HepG2 (cell line): Measurements from ENCODE around the gene FALEC. TPM values are rescaled to one million over a fixed set of nuclear protein-coding genes. Genes with fewer than 3 reads are reported as not detected.

Source experiments
- ATAC-seq: fragments of 200-7000 bp; cut with Tn5 transposase; 3 replicates; pipeline ENCODE4 v1.9.1; 2020; ENCODE audit warnings: mild to moderate bottlenecking, moderate library complexity
- BruUV-seq: library from RNA; stranded (reverse); fragments of 400-500 nt; replicated peaks from 2 replicates; lab custom pipeline; 2021; lab: Mats Ljungman, UMichigan
- CTCF ChIA-PET: fragments of 300-600 bp; formaldehyde crosslinking; extraction: SDS; loops from one replicate; lab custom pipeline; 2021; ENCODE audit warnings: low total read pairs, inconsistent platforms, low intra/inter-chr PET ratio; lab: Yijun Ruan, JAX
- POLR2A ChIA-PET: fragments of 350-600 bp; sonication (Branson Sonifier 250); formaldehyde crosslinking; loops from one replicate; lab custom pipeline; 2020; ENCODE audit warnings: antibody characterized with exemption, inconsistent platforms; lab: Yijun Ruan, JAX
- DNase-seq: peaks from one replicate; pipeline ENCODE4 v3.0.0-alpha.2; 2015; ENCODE audit warnings: low spot score
- FAIRE-seq: peaks from 3 replicates; lab custom pipeline; 2011; peaks lifted over from hg19 to GRCh38; lab: Jason Lieb, UNC
- H2AFZ ChIP-seq: one replicate; pipeline ENCODE4 v1.6.1; 2011; ENCODE audit warnings: low read length, inconsistent platforms
- H3K27ac ChIP-seq: fragments of 300-600 bp; 3 replicates; pipeline ENCODE4 v1.8.0; 2011; ENCODE audit warnings: mixed run types, mild to moderate bottlenecking, mixed read lengths, low read length, inconsistent platforms; ENCODE audit not compliant: insufficient read depth; ENCODE audit errors: extremely low read length
- H3K27me3 ChIP-seq, 2 experiments: fragments of 200-600 bp in 1 of 2; 2 replicates in 1 of 2; 3 replicates in 1 of 2; pipeline versions ENCODE4 v1.6.0 to v1.8.0; 2011; ENCODE audit warnings: low read length in 2 of 2, mild to moderate bottlenecking in 2 of 2, moderate library complexity in 2 of 2, inconsistent platforms in 1 of 2; ENCODE audit not compliant: insufficient read depth in 2 of 2, control insufficient read depth in 1 of 2
- H3K36me3 ChIP-seq, 2 experiments: fragments of 200-600 bp in 1 of 2; replicated peaks in 1 of 2; 2 replicates in 1 of 2; 3 replicates in 1 of 2; pipeline versions ENCODE4 v1.5.1 to v1.8.0; 2011; ENCODE audit warnings: low read length in 2 of 2, inconsistent platforms in 1 of 2; ENCODE audit not compliant: insufficient read depth in 2 of 2, control insufficient read depth in 1 of 2
- H3K4me1 ChIP-seq: 2 replicates; pipeline ENCODE4 v1.5.1; 2012; ENCODE audit warnings: low read length, inconsistent platforms; ENCODE audit not compliant: insufficient read depth
- H3K4me2 ChIP-seq: 2 replicates; pipeline ENCODE4 v1.6.0; 2011; ENCODE audit warnings: low read depth, low read length, inconsistent platforms
- H3K4me3 ChIP-seq, 3 experiments: fragments of 200-600 bp in 1 of 3; sonication (generic), shearing (Covaris generic) in 1 of 3; replicated peaks in 1 of 3; 2 replicates each; pipeline ENCODE4 v1.5.1; 2011 to 2016; ENCODE audit warnings: low read length in 3 of 3, inconsistent platforms in 2 of 3, low read depth in 2 of 3, mild to moderate bottlenecking in 2 of 3, control low read depth in 1 of 3, mixed read lengths in 1 of 3; ENCODE audit not compliant: insufficient read depth in 1 of 3
- H3K79me2 ChIP-seq: one replicate; pipeline ENCODE4 v1.6.1; 2011; ENCODE audit warnings: low read length, inconsistent platforms; ENCODE audit not compliant: insufficient read depth
- H3K9ac ChIP-seq: 2 replicates; pipeline ENCODE4 v1.6.0; 2011; ENCODE audit warnings: mild to moderate bottlenecking, low read depth, low read length, inconsistent platforms; ENCODE audit not compliant: insufficient read depth
- H3K9me3 ChIP-seq: 2 replicates; pipeline ENCODE4 v1.5.1; 2012; ENCODE audit warnings: mild to moderate bottlenecking, low read length
- H4K20me1 ChIP-seq: 2 replicates; pipeline ENCODE4 v1.6.0; 2011; ENCODE audit warnings: inconsistent platforms, mild to moderate bottlenecking, low read length, moderate library complexity; ENCODE audit not compliant: insufficient read depth
- MLXIP ChIP-seq: sonication (generic); formaldehyde crosslinking; IDR thresholded peaks from 2 replicates; pipeline ENCODE4 v1.9.0; 2021; ENCODE audit warnings: missing genetic modification reagents, borderline replicate concordance
- NFIC ChIP-seq: IDR thresholded peaks from 2 replicates; pipeline ENCODE4 v1.6.1; 2012; ENCODE audit warnings: mild to moderate bottlenecking, low read length, inconsistent platforms
- whole genome bisulfite sequencing: methylation state at CpG from one replicate; pipeline ENCODE4 v1.1.6; 2017; ENCODE audit warnings: low lambda C conversion rate; 5-methylcytosine and 5-hydroxymethylcytosine counted together
- in situ Hi-C: cut with HindIII; loops from 2 replicates; pipeline ENCODE4 v1.10.0; 2017; ENCODE audit warnings: low pct_unique_long_range_greater_than_20kb; ENCODE audit not compliant: extremely low pct_ligation_motif_present
- intact Hi-C: fragments of 100-400 bp; cut with micrococcal nuclease; formaldehyde crosslinking; loops from one replicate; pipeline ENCODE4 v1.10.0; 2022; ENCODE audit not compliant: unreplicated experiment
- polyA plus RNA-seq, 8 experiments: library from polyadenylated mRNA; depleted of rRNA in 3 of 8; stranded (reverse) in 7 of 8; unstranded in 1 of 8; fragments of >200 nt; fragmentation: Illumina TruSeq in 4 of 8; extraction: Trizol in 4 of 8; gene quantifications; 2 replicates each; pipeline versions ENCODE4 v1.2.1 to v1.2.3, GENCODE V29; 2011 to 2016; ENCODE audit warnings: low read depth in 4 of 8, missing spikeins in 1 of 8, mixed read lengths in 1 of 8; ENCODE audit not compliant: insufficient read depth in 1 of 8
- total RNA-seq, 5 experiments: library from RNA; depleted of rRNA; stranded (reverse); fragments of >200 nt; fragmentation: Illumina TruSeq; extraction: Trizol; gene quantifications; 2 replicates each; pipeline ENCODE4 v1.2.3, GENCODE V29; 2016; ENCODE audit warnings: low read depth in 1 of 5

FALEC gene
- total and polyA plus RNA-seq, 2 of the 13 experiments (the other 11 are each of a cell fraction or from before 2014, with no cell fraction given): 0.33 to 0.71 TPM

GRCh38 chr1:150576367-150576711 lies 60.8 kb downstream of the FALEC start:
- peaks cover 63% of the 10 kb centered on the region for H4K20me1 ChIP-seq
- TF ChIP-seq MLXIP (CRISPR knock-in tag): no peak
- no peak for TF ChIP-seq NFIC
- peaks cover 0 to 49% of the 10 kb centered on the region in 2 experiments; a peak in 4 of 5 replicates for H3K36me3 ChIP-seq
- 6% methylated on average over 4 of the region's 4 CpGs for WGBS
- peak overlapping the region; percentile 81 for H3K4me2 ChIP-seq
- in situ Hi-C loops (no loop called here), intact Hi-C loops (loop anchor here (5.0 kb wide), 1 partner anchor 36 kb away; no protein-coding TSS in a partner anchor)
- CTCF ChIA-PET: interaction anchor here (2.0 kb wide), 1 partner anchor 15 kb away, joined by 4 read pairs; no protein-coding TSS in a partner anchor
- POLR2A ChIA-PET: interaction anchor here (0.6 to 11.9 kb wide), 13 partner anchors 11 to 395 kb away, joined by 3 to 469 read pairs (median 4); partner anchors contain the start of genes ENSA, FALEC and GOLPH3L
- BruUV-seq: no TSS peak
- FAIRE-seq (no peak), DNase-seq (no peak), ATAC-seq (no peak)
- H3K4me1 ChIP-seq: peaks cover 48% of the 10 kb centered on the region
- H3K79me2 ChIP-seq: peaks cover 79% of the 10 kb centered on the region
- H3K27me3 ChIP-seq: no peaks in the 10 kb centered on the region; a peak in 1 of 5 replicates
- peak overlapping the region; percentile 94 for H3K9ac ChIP-seq
- peak overlapping the region; percentile 93 to 96 (median 94); a peak in 5 of 6 replicates for H3K4me3 ChIP-seq
- H3K27ac ChIP-seq: peak overlapping the region; percentile 92
- no peak overlapping the region for H2AFZ ChIP-seq
- H3K9me3 ChIP-seq: no peaks in the 10 kb centered on the region
